Stomach (tissue), 4 donors: ENCODE data around the gene WDR20.

Experiments
- EP300 ChIP-seq: sonication (generic); formaldehyde crosslinking; IDR thresholded peaks from one replicate; pipeline ENCODE4 v1.6.1; 2017; ENCODE audit warnings: antibody characterized with exemption
- POLR2A ChIP-seq, 4 donors: fragments of 450-650 bp; IDR thresholded peaks; one replicate each; pipeline ENCODE4 v1.6.1; 2016; ENCODE audit warnings: antibody characterized with exemption in 4 of 4, control low read depth in 2 of 4, mild to moderate bottlenecking in 1 of 4, moderate library complexity in 1 of 4
- POLR2AphosphoS5 ChIP-seq, 3 donors: sonication (generic); formaldehyde crosslinking; IDR thresholded peaks; one replicate each; pipeline ENCODE4 v1.6.1; 2016; ENCODE audit warnings: antibody characterized with exemption in 3 of 3
- TF ChIP-seq, protein P1 (sequence below), 7 experiments: fragments of 450-650 bp in 4 of 7; fragments of 200-600 bp in 3 of 7; sonication (generic) in 3 of 7; IDR thresholded peaks; one replicate each; pipeline ENCODE4 v1.5.1; 2016 to 2019; ENCODE audit warnings: antibody characterized with exemption in 7 of 7, control low read depth in 2 of 7, mild to moderate bottlenecking in 1 of 7

DNA sequence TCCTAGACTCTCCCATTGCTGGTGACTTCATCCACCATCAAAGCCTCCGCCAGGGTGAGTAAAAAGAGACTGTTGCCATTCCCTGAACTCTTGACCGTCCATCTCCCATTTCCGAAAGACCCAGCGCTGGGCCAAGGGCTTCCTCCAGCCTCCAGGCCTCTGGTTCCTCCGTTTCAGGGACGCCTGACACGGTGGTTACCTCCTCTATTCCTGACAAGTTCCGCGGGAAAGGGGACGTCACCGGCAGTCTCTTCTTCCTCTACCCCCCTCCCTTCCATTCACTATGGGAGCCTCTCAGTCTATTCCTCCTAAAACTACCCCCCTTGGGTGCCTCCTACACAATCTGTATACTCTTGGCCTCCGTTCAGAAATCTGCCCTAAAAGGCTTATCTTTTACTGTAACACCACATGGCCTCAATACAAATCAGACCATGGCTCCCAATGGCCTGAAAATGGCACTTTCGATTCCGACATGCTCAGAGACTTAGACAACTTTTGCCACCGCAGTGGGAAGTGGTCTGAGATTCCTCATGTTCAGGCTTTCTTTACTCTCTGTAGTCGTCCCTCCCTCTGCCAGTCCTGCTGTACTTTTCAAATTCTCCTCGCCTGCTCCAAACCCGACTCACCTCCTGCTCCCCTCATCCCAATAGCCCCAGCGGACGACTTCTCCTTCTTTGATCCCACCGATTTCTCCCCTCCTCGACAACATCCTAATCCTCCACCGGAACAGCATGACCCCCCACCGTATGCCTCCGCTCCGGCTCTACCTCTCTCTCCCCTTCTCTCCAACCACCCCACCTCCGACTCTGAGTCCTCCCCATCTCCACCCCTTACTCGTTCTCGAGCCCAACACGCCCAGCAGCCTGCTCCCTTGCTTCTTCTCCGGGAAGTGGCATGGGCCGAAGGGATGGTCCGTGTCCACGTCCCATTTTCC, 94.9 kb downstream of the WDR20 start:
- TF ChIP-seq POLR2A (IDR thresholded peaks at IDR 0.05), result no peak
- TF ChIP-seq, protein P1, sequence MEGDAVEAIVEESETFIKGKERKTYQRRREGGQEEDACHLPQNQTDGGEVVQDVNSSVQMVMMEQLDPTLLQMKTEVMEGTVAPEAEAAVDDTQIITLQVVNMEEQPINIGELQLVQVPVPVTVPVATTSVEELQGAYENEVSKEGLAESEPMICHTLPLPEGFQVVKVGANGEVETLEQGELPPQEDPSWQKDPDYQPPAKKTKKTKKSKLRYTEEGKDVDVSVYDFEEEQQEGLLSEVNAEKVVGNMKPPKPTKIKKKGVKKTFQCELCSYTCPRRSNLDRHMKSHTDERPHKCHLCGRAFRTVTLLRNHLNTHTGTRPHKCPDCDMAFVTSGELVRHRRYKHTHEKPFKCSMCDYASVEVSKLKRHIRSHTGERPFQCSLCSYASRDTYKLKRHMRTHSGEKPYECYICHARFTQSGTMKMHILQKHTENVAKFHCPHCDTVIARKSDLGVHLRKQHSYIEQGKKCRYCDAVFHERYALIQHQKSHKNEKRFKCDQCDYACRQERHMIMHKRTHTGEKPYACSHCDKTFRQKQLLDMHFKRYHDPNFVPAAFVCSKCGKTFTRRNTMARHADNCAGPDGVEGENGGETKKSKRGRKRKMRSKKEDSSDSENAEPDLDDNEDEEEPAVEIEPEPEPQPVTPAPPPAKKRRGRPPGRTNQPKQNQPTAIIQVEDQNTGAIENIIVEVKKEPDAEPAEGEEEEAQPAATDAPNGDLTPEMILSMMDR (IDR thresholded peaks at IDR 0.05), result no peak
- TF ChIP-seq EP300, result no peak
- TF ChIP-seq POLR2AphosphoS5 (IDR thresholded peaks at IDR 0.05), result no peak
